H9 (cell line): ENCODE measurements around the gene TNIP2. TPM values are rescaled to one million over a fixed set of nuclear protein-coding genes. Genes with fewer than 3 reads are reported as not detected.

Source experiments
- DNase-seq: peaks from one replicate; pipeline ENCODE4 v3.0.0-alpha.2; 2017
- H2AFZ ChIP-seq: one replicate; pipeline ENCODE4 v1.6.1; 2013; ENCODE audit warnings: mild to moderate bottlenecking, low read length, control low read depth, moderate library complexity
- H2AK5ac ChIP-seq: 2 replicates; pipeline ENCODE4 v1.6.1; 2013; ENCODE audit warnings: low read length, control low read depth, mixed read lengths; ENCODE audit not compliant: insufficient read length
- H2BK120ac ChIP-seq: one replicate; pipeline ENCODE4 v1.6.1; 2013; ENCODE audit warnings: low read depth, mild to moderate bottlenecking, low read length, control low read depth, inconsistent platforms; ENCODE audit not compliant: poor library complexity, severe bottlenecking
- H2BK12ac ChIP-seq: 2 replicates; pipeline ENCODE4 v1.6.1; 2013; ENCODE audit warnings: low read length, control low read depth, mixed read lengths, low read depth; ENCODE audit not compliant: insufficient read length
- H2BK15ac ChIP-seq: 2 replicates; pipeline ENCODE4 v1.6.1; 2013; ENCODE audit warnings: low read depth, low read length, control low read depth
- H2BK20ac ChIP-seq: one replicate; pipeline ENCODE4 v1.6.1; 2013; ENCODE audit warnings: low read depth, mild to moderate bottlenecking, low read length, control low read depth, inconsistent platforms; ENCODE audit not compliant: poor library complexity, severe bottlenecking
- H2BK5ac ChIP-seq: 2 replicates; pipeline ENCODE4 v1.6.1; 2013; ENCODE audit warnings: low read length, control low read depth, mixed read lengths; ENCODE audit not compliant: insufficient read length
- H3K14ac ChIP-seq: 2 replicates; pipeline ENCODE4 v1.6.1; 2013; ENCODE audit warnings: low read length, control low read depth; ENCODE audit not compliant: insufficient read depth
- H3K18ac ChIP-seq: 2 replicates; pipeline ENCODE4 v1.6.1; 2013; ENCODE audit warnings: low read depth, mild to moderate bottlenecking, mixed read lengths, low read length, control low read depth; ENCODE audit not compliant: insufficient read length
- H3K23ac ChIP-seq: 2 replicates; pipeline ENCODE4 v1.6.1; 2013; ENCODE audit warnings: low read length, control low read depth, mixed read lengths, low read depth; ENCODE audit not compliant: insufficient read length
- H3K23me2 ChIP-seq: 2 replicates; pipeline ENCODE4 v1.6.1; 2013; ENCODE audit warnings: low read depth, mild to moderate bottlenecking, mixed read lengths, low read length, control low read depth; ENCODE audit not compliant: insufficient read length, poor library complexity, severe bottlenecking
- H3K27ac ChIP-seq: 2 replicates; pipeline ENCODE4 v1.5.1; 2013; ENCODE audit warnings: low read length, control low read depth, mixed read lengths, low read depth; ENCODE audit not compliant: insufficient read length
- H3K27me3 ChIP-seq: 2 replicates; pipeline ENCODE4 v1.6.1; 2013; ENCODE audit warnings: low read length, control low read depth, inconsistent platforms; ENCODE audit not compliant: insufficient read depth
- H3K4ac ChIP-seq: 2 replicates; pipeline ENCODE4 v1.6.1; 2013; ENCODE audit warnings: low read depth, mild to moderate bottlenecking, control low read depth, inconsistent platforms, low read length, moderate library complexity
- H3K4me1 ChIP-seq: 2 replicates; pipeline ENCODE4 v1.6.1; 2013; ENCODE audit warnings: low read length, control low read depth, inconsistent platforms; ENCODE audit not compliant: insufficient read depth
- H3K4me2 ChIP-seq: 2 replicates; pipeline ENCODE4 v1.6.1; 2013; ENCODE audit warnings: low read length, control low read depth, mixed read lengths; ENCODE audit not compliant: insufficient read length, insufficient read depth
- H3K56ac ChIP-seq: 2 replicates; pipeline ENCODE4 v1.6.1; 2013; ENCODE audit warnings: low read depth, mild to moderate bottlenecking, mixed read lengths, low read length, control low read depth; ENCODE audit not compliant: insufficient read length
- H3K79me1 ChIP-seq: 2 replicates; pipeline ENCODE4 v1.6.1; 2013; ENCODE audit warnings: low read depth, mild to moderate bottlenecking, moderate library complexity, low read length, control low read depth, inconsistent platforms; ENCODE audit not compliant: insufficient read depth, poor library complexity, severe bottlenecking
- H3K79me2 ChIP-seq: 2 replicates; pipeline ENCODE4 v1.6.1; 2013; ENCODE audit warnings: low read length, control low read depth, inconsistent platforms; ENCODE audit not compliant: insufficient read depth
- H3K9ac ChIP-seq: 2 replicates; pipeline ENCODE4 v1.6.1; 2013; ENCODE audit warnings: low read length, control low read depth, mixed read lengths; ENCODE audit not compliant: insufficient read length; ENCODE audit errors: extremely low read depth
- H3K9me3 ChIP-seq: one replicate; pipeline ENCODE4 v1.6.1; 2013; ENCODE audit warnings: low read depth, low read length, inconsistent platforms; ENCODE audit not compliant: control insufficient read depth
- H3T11ph ChIP-seq: one replicate; pipeline ENCODE4 v1.6.1; 2013; ENCODE audit warnings: mild to moderate bottlenecking, low read length, control low read depth, inconsistent platforms
- H4K20me1 ChIP-seq: one replicate; pipeline ENCODE4 v1.6.1; 2013; ENCODE audit not compliant: control insufficient read depth, insufficient read length, insufficient read depth
- H4K5ac ChIP-seq: 2 replicates; pipeline ENCODE4 v1.6.1; 2013; ENCODE audit warnings: low read depth, mild to moderate bottlenecking, mixed read lengths, low read length, control low read depth; ENCODE audit not compliant: insufficient read length
- H4K8ac ChIP-seq: replicated peaks from 2 replicates; pipeline ENCODE4 v1.6.1; 2013; ENCODE audit warnings: low read length, control low read depth, mixed read lengths, low read depth; ENCODE audit not compliant: insufficient read length
- H4K91ac ChIP-seq: 2 replicates; pipeline ENCODE4 v1.6.1; 2013; ENCODE audit warnings: low read depth, mild to moderate bottlenecking, moderate library complexity, mixed read lengths, low read length, control low read depth; ENCODE audit not compliant: insufficient read length
- H3K27ac Mint-ChIP-seq, 3 experiments: 2 replicates in 2 of 3; 3 replicates in 1 of 3; pipeline ENCODE4 v1.8.0; 2020 to 2021; ENCODE audit warnings: mixed read lengths in 3 of 3, mild to moderate bottlenecking in 1 of 3, moderate library complexity in 1 of 3
- H3K27me3 Mint-ChIP-seq: 2 replicates; pipeline ENCODE4 v1.8.0; 2021; ENCODE audit warnings: low read depth, mild to moderate bottlenecking, moderate library complexity, mixed read lengths
- H3K36me3 Mint-ChIP-seq, 3 experiments: 2 replicates in 2 of 3; 3 replicates in 1 of 3; pipeline ENCODE4 v1.8.0; 2020 to 2021; ENCODE audit warnings: low read depth in 3 of 3, mixed read lengths in 3 of 3; ENCODE audit not compliant: insufficient read depth in 1 of 3
- H3K4me1 Mint-ChIP-seq, 2 experiments: 2 replicates each; pipeline ENCODE4 v1.8.0; 2020; ENCODE audit warnings: mixed read lengths in 2 of 2
- H3K4me3 Mint-ChIP-seq, 2 experiments: 2 replicates in 1 of 2; 3 replicates in 1 of 2; pipeline ENCODE4 v1.8.0; 2020 to 2021; ENCODE audit warnings: mild to moderate bottlenecking in 2 of 2, mixed read lengths in 2 of 2, moderate library complexity in 1 of 2
- H3K9me3 Mint-ChIP-seq, 2 experiments: 2 replicates in 1 of 2; 3 replicates in 1 of 2; pipeline ENCODE4 v1.8.0; 2020; ENCODE audit warnings: mild to moderate bottlenecking in 2 of 2, mixed read lengths in 2 of 2, moderate library complexity in 1 of 2
- CTCF ChIP-seq: fragments of 200-600 bp; sonication (generic); conservative IDR thresholded peaks from 3 replicates; pipeline ENCODE4 v1.8.0; 2021; ENCODE audit warnings: antibody characterized with exemption, mild to moderate bottlenecking
- WGBS: extraction: QIAGEN DNeasy Blood & Tissue Kit; methylation state at CpG from one replicate; pipeline ENCODE4 v1.1.7; 2013; ENCODE audit warnings: missing lambda C conversion rate, low lambda C conversion rate, mixed read lengths; ENCODE audit not compliant: insufficient read length; ENCODE audit errors: extremely low coverage; 5-methylcytosine and 5-hydroxymethylcytosine counted together
- total RNA-seq: library from RNA; stranded (reverse); gene quantifications from 2 replicates; pipeline ENCODE4 v1.2.1, GENCODE V29; 2021

TNIP2 gene
- total RNA-seq, 1 experiment from 2014 or later, result 44.7 TPM

GRCh38 chr4:2795893-2796848, 40.0 kb upstream of the TNIP2 start:
- H4K8ac ChIP-seq, result no peak overlapping the region
- H4K5ac ChIP-seq, result no peak overlapping the region
- H3K79me2 ChIP-seq, result no peaks in the 10 kb centered on the region
- no peak overlapping the region for H2BK5ac ChIP-seq
- no peak overlapping the region for H3K4ac ChIP-seq
- no peak overlapping the region for H3K56ac ChIP-seq
- peaks cover 3% of the 10 kb centered on the region for H4K20me1 ChIP-seq
- no CpG with 5 or more reads among the region's 27 CpGs for WGBS
- H3K36me3 Mint-ChIP-seq, result no peaks in the 10 kb centered on the region
- no peaks in the 10 kb centered on the region for H3K4me1 ChIP-seq
- no peak overlapping the region for H4K91ac ChIP-seq
- H3T11ph ChIP-seq, result no peak overlapping the region
- H3K79me1 ChIP-seq, result no peaks in the 10 kb centered on the region
- no peaks in the 10 kb centered on the region for H3K27me3 ChIP-seq
- H2BK20ac ChIP-seq, result no peak overlapping the region
- no peak overlapping the region for H3K4me3 Mint-ChIP-seq
- no peak overlapping the region for H3K9ac ChIP-seq
- H3K4me1 Mint-ChIP-seq, result peaks cover 11 to 33% of the 10 kb centered on the region in 2 experiments
- DNase-seq, result no peak
- H3K4me2 ChIP-seq, result no peak overlapping the region
- H3K14ac ChIP-seq, result peak overlapping the region; percentile 17; the same call in 1 of the 2 replicates
- H2BK12ac ChIP-seq, result no peak overlapping the region
- H2BK15ac ChIP-seq, result no peak overlapping the region
- no peak overlapping the region for H2AFZ ChIP-seq
- H3K27ac Mint-ChIP-seq, result no peak overlapping the region
- no peak overlapping the region for H2AK5ac ChIP-seq
- no peak overlapping the region for H3K27ac ChIP-seq
- no peak for TF ChIP-seq CTCF
- H3K27me3 Mint-ChIP-seq, result peaks cover 24% of the 10 kb centered on the region
- no peaks in the 10 kb centered on the region for H3K23me2 ChIP-seq
- H3K9me3 ChIP-seq, result no peaks in the 10 kb centered on the region
- no peak overlapping the region for H2BK120ac ChIP-seq
- H3K18ac ChIP-seq, result no peak overlapping the region
- H3K23ac ChIP-seq, result no peak overlapping the region
- H3K9me3 Mint-ChIP-seq, result no peaks in the 10 kb centered on the region
